Psoas muscle (tissue), 8 donors: ENCODE data around the gene ZC3H13. TPM values are rescaled to one million over a fixed set of nuclear protein-coding genes. Genes with fewer than 3 reads are reported as not detected.

ENCODE experiments used
- ATAC-seq, 4 donors: fragments of 200-7000 bp; cut with Tn5 transposase; one replicate each; pipeline ENCODE4 v1.9.1; 2020; ENCODE audit warnings: moderate library complexity in 3 of 4, mild to moderate bottlenecking in 2 of 4
- DNase-seq, 2 donors: peaks; one replicate each; pipeline ENCODE4 v3.0.0-alpha.2; 2020
- H3K27ac ChIP-seq: fragments of 200-600 bp; one replicate; pipeline ENCODE4 v1.8.0; 2022
- H3K27me3 ChIP-seq, 3 donors: fragments of 200-600 bp in 1 of 3; one replicate each; pipeline versions ENCODE4 v1.6.1 to v1.8.0; 2013 to 2022; ENCODE audit warnings: low read length in 2 of 3, mild to moderate bottlenecking in 2 of 3, moderate library complexity in 1 of 3; ENCODE audit not compliant: insufficient read depth in 3 of 3
- H3K36me3 ChIP-seq, 2 donors: fragments of 200-600 bp in 1 of 2; one replicate each; pipeline versions ENCODE4 v1.6.1 to v1.8.0; 2013 to 2022; ENCODE audit warnings: low read depth in 1 of 2, mild to moderate bottlenecking in 1 of 2, moderate library complexity in 1 of 2; ENCODE audit not compliant: insufficient read depth in 1 of 2
- H3K4me1 ChIP-seq: fragments of 200-600 bp; one replicate; pipeline ENCODE4 v1.8.0; 2022
- H3K4me3 ChIP-seq: fragments of 200-600 bp; one replicate; pipeline ENCODE4 v1.8.0; 2022; ENCODE audit warnings: mild to moderate bottlenecking
- H3K9me3 ChIP-seq: fragments of 200-600 bp; one replicate; pipeline ENCODE4 v1.8.0; 2022
- WGBS, 3 donors: extraction: QIAGEN DNeasy Blood & Tissue Kit; methylation state at CpG; one replicate each; pipeline versions ENCODE4 v1.1.6 to v1.1.7; 2013; 5-methylcytosine and 5-hydroxymethylcytosine counted together
- intact Hi-C, 2 donors: fragments of 100-400 bp; cut with DNase I; formaldehyde crosslinking; loops; one replicate each; pipeline versions ENCODE4 v1.11.0 to v1.14.2; 2022
- polyA plus RNA-seq, 3 donors: library from polyadenylated mRNA; stranded (reverse); fragments of 200-250 nt; gene quantifications; one replicate each; pipeline ENCODE4 v1.2.3, GENCODE V29; 2013
- total RNA-seq, 4 donors: library from RNA; stranded (reverse); fragmentation: NEBNext Ultra II Directional in 2 of 4; extraction: Animal tissue kit (Norgen Biotek cat#: 25700) in 2 of 4; gene quantifications; one replicate each; pipeline versions ENCODE4 v1.2.1 to v1.2.4, GENCODE V29; 2021 to 2023
- TF ChIP-seq, protein P1 (sequence below): fragments of 200-600 bp; IDR thresholded peaks from one replicate; pipeline ENCODE4 v1.8.0; 2022; ENCODE audit warnings: antibody characterized with exemption
- donor health status: healthy with polysubstance abuse.
- donor health status: DM: no; HTN: no; CAD: no; lungs with moderate emphysema.
- donor health status: Bipolar disorder and iron deficiency.
- donor health status: healthy.
- donor health status: DM: yes; HTN: yes; CAD: no.
- donor health status: DM: no; HTN: no; CAD: no.
- donor health status: DM: no; HTN: no; CAD: no.
- donor health status: DM: yes; HTN: yes; CAD: no.

ZC3H13 gene
- total and polyA plus RNA-seq, 7 donors, result 6.8 to 31.6 (median 25.4) TPM

GRCh38 chr13:46075811-46076210, 23.3 kb upstream of the ZC3H13 start:
- DNase-seq (no peak), ATAC-seq (no peak)
- Histone ChIP-seq H3K4me1 (no peaks in the 10 kb centered on the region), H3K27ac (no peak overlapping the region), H3K4me3 (no peak overlapping the region), H3K9me3 (no peaks in the 10 kb centered on the region), H3K36me3 (no peaks in the 10 kb centered on the region), H3K27me3 (no peaks in the 10 kb centered on the region)
- TF ChIP-seq, protein P1, sequence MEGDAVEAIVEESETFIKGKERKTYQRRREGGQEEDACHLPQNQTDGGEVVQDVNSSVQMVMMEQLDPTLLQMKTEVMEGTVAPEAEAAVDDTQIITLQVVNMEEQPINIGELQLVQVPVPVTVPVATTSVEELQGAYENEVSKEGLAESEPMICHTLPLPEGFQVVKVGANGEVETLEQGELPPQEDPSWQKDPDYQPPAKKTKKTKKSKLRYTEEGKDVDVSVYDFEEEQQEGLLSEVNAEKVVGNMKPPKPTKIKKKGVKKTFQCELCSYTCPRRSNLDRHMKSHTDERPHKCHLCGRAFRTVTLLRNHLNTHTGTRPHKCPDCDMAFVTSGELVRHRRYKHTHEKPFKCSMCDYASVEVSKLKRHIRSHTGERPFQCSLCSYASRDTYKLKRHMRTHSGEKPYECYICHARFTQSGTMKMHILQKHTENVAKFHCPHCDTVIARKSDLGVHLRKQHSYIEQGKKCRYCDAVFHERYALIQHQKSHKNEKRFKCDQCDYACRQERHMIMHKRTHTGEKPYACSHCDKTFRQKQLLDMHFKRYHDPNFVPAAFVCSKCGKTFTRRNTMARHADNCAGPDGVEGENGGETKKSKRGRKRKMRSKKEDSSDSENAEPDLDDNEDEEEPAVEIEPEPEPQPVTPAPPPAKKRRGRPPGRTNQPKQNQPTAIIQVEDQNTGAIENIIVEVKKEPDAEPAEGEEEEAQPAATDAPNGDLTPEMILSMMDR, result no peak
- 95 to 100% (median 97%) methylated on average over 1 of the region's 1 CpG for WGBS, 3 donors
- intact Hi-C loops, result no loop called here

- WGBS, 3 donors, result 52 to 57% (median 54%) methylated on average over 5 of the region's 5 CpGs
Observed at GRCh38 chr13:46071590-46072249, 19.2 kb upstream of the ZC3H13 start.

DNA sequence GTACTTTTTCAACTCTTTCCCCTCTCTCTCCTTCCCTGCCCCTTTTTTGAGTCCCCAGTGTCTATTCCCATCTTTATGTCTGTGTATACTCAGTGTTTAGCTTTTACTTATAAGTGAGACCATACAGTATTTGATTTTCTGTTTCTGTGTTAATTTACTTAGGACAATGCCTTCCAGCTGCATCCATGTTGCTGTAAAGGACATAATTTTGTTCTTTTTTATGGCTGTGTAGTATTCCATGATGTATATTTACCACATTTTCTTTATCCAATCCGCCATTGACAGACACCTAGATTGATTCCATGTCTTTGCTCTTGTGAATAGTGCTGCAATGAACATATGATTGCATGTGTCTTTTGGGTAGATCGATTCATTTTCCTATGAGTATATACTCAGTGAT, 10.7 kb upstream of the ZC3H13 start:
- intact Hi-C loops, result no loop called here
- Histone ChIP-seq H3K36me3 (no peaks in the 10 kb centered on the region), H3K9me3 (no peaks in the 10 kb centered on the region), H3K4me3 (no peak overlapping the region), H3K27ac (no peak overlapping the region), H3K4me1 (no peaks in the 10 kb centered on the region), H3K27me3 (no peaks in the 10 kb centered on the region)
- TF ChIP-seq, protein P1, result no peak
- ATAC-seq (no peak), DNase-seq (no peak)
- 94 to 98% (median 94%) methylated on average over 2 of the region's 2 CpGs for WGBS, 3 donors

More at GRCh38 chr13:46071590-46072249, 19.2 kb upstream of the ZC3H13 start:
- Histone ChIP-seq H3K4me1 (no peaks in the 10 kb centered on the region), H3K9me3 (no peaks in the 10 kb centered on the region), H3K36me3 (no peaks in the 10 kb centered on the region), H3K4me3 (no peak overlapping the region), H3K27ac (no peak overlapping the region), H3K27me3 (no peaks in the 10 kb centered on the region)
- intact Hi-C loops, result no loop called here
- no peak for DNase-seq
- ATAC-seq, result no peak
- TF ChIP-seq, protein P1, result no peak

- Histone ChIP-seq H3K4me1 (no peaks in the 10 kb centered on the region), H3K36me3 (no peaks in the 10 kb centered on the region), H3K27ac (no peak overlapping the region), H3K27me3 (no peaks in the 10 kb centered on the region), H3K9me3 (no peaks in the 10 kb centered on the region), H3K4me3 (no peak overlapping the region)
- TF ChIP-seq, protein P1, result no peak
- 83 to 87% (median 84%) methylated on average over 5 of the region's 5 CpGs for WGBS, 3 donors
- ATAC-seq (no peak), DNase-seq (no peak)
- intact Hi-C loops, result no loop called here
Observed at GRCh38 chr13:46062185-46062584, 9.6 kb upstream of the ZC3H13 start.

DNA sequence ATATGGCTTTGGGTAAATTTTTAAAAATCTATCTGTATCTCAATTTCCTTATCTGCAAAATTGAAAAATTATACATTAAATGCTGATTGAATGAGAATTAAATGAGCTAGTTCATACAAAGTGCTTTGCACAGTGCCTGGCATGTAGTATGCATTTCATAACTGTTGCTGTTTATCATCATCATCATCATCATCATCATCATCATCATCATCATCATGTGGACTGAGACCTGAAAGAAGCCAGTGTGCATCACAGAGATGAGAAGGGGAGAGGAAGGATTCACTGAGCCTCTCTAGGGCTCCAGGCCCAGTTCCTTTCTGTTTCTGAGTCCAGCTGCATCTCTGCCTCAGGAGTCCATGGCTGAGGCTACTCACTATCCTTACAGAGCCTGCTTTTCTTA, 6.9 kb upstream of the ZC3H13 start:
- TF ChIP-seq, protein P1, result no peak
- DNase-seq, result no peak
- H3K4me3 ChIP-seq, result no peak overlapping the region
- intact Hi-C loops, result no loop called here
- no peaks in the 10 kb centered on the region for H3K4me1 ChIP-seq
- no peaks in the 10 kb centered on the region for H3K27me3 ChIP-seq
- no peaks in the 10 kb centered on the region for H3K9me3 ChIP-seq
- H3K36me3 ChIP-seq, result no peaks in the 10 kb centered on the region
- no peak for ATAC-seq
- no peak overlapping the region for H3K27ac ChIP-seq
